Trophoblast cell (in vitro differentiated cells and primary cell): Measurements from ENCODE around the gene RAP1GAP.
"Not testable (repeated sequence)": the region's sequence is repeated elsewhere in the genome, so short reads cannot be mapped to it uniquely, and the experiment has no call there.

Experiments used
- DNase-seq, 2 donors: peaks; one replicate each; pipeline ENCODE4 v3.0.0-alpha.2; 2016
- H2AFZ ChIP-seq: 2 replicates; pipeline ENCODE4 v1.6.1; 2013; ENCODE audit warnings: low read length, moderate library complexity, mild to moderate bottlenecking; ENCODE audit not compliant: insufficient read depth, poor library complexity
- H2AK5ac ChIP-seq: 2 replicates; pipeline ENCODE4 v1.6.1; 2013; ENCODE audit warnings: mild to moderate bottlenecking, low read length
- H2BK120ac ChIP-seq: 2 replicates; pipeline ENCODE4 v1.6.1; 2013; ENCODE audit warnings: low read length, mild to moderate bottlenecking, moderate library complexity; ENCODE audit not compliant: insufficient read depth, poor library complexity
- H2BK12ac ChIP-seq: 2 replicates; pipeline ENCODE4 v1.6.1; 2013; ENCODE audit warnings: mild to moderate bottlenecking, low read length, moderate library complexity
- H2BK5ac ChIP-seq: 2 replicates; pipeline ENCODE4 v1.6.1; 2013; ENCODE audit warnings: low read length, low read depth, moderate library complexity, mild to moderate bottlenecking; ENCODE audit not compliant: poor library complexity
- H3K14ac ChIP-seq: 2 replicates; pipeline ENCODE4 v1.6.1; 2013; ENCODE audit warnings: mild to moderate bottlenecking, low read length
- H3K18ac ChIP-seq: 2 replicates; pipeline ENCODE4 v1.6.1; 2013; ENCODE audit warnings: mild to moderate bottlenecking, low read length
- H3K23ac ChIP-seq: 2 replicates; pipeline ENCODE4 v1.6.1; 2013; ENCODE audit warnings: low read length
- H3K27ac ChIP-seq: 2 replicates; pipeline ENCODE4 v1.5.1; 2013; ENCODE audit warnings: low read depth, mild to moderate bottlenecking, inconsistent platforms, low read length, moderate library complexity
- H3K27me3 ChIP-seq: 2 replicates; pipeline ENCODE4 v1.6.1; 2013; ENCODE audit warnings: inconsistent platforms, mild to moderate bottlenecking, low read length, moderate library complexity; ENCODE audit not compliant: insufficient read depth
- H3K36me3 ChIP-seq, 2 experiments: 1 replicate in 1 of 2; 2 replicates in 1 of 2; pipeline ENCODE4 v1.6.1; 2013; ENCODE audit warnings: low read length in 2 of 2, mild to moderate bottlenecking in 2 of 2, moderate library complexity in 1 of 2; ENCODE audit not compliant: insufficient read depth in 2 of 2, control insufficient read depth in 1 of 2
- H3K4ac ChIP-seq: 2 replicates; pipeline ENCODE4 v1.6.1; 2013; ENCODE audit warnings: low read depth, mild to moderate bottlenecking, low read length, moderate library complexity
- H3K4me1 ChIP-seq, 2 experiments: 1 replicate in 1 of 2; 2 replicates in 1 of 2; pipeline ENCODE4 v1.6.1; 2013; ENCODE audit warnings: low read length in 2 of 2, mild to moderate bottlenecking in 2 of 2, moderate library complexity in 1 of 2; ENCODE audit not compliant: insufficient read depth in 2 of 2, control insufficient read depth in 1 of 2
- H3K4me2 ChIP-seq: 2 replicates; pipeline ENCODE4 v1.6.1; 2013; ENCODE audit warnings: inconsistent platforms, mild to moderate bottlenecking, low read length, moderate library complexity
- H3K4me3 ChIP-seq: 2 replicates; pipeline ENCODE4 v1.5.1; 2013; ENCODE audit warnings: mild to moderate bottlenecking, low read depth, low read length, inconsistent platforms
- H3K79me1 ChIP-seq: one replicate; pipeline ENCODE4 v1.6.1; 2013; ENCODE audit warnings: low read length
- H3K79me2 ChIP-seq: 2 replicates; pipeline ENCODE4 v1.6.1; 2013; ENCODE audit warnings: low read length, mild to moderate bottlenecking; ENCODE audit not compliant: control insufficient read depth, insufficient read depth, poor library complexity
- H3K9ac ChIP-seq: 2 replicates; pipeline ENCODE4 v1.6.1; 2013; ENCODE audit warnings: mild to moderate bottlenecking, low read length
- H3K9me3 ChIP-seq: 2 replicates; pipeline ENCODE4 v1.6.1; 2013; ENCODE audit warnings: low read depth, mild to moderate bottlenecking, control low read depth, inconsistent platforms, low read length; ENCODE audit not compliant: insufficient read depth
- H4K12ac ChIP-seq: 2 replicates; pipeline ENCODE4 v1.6.1; 2013; ENCODE audit warnings: low read depth, mild to moderate bottlenecking, low read length, moderate library complexity
- H4K8ac ChIP-seq: 2 replicates; pipeline ENCODE4 v1.6.1; 2013; ENCODE audit warnings: low read depth, mild to moderate bottlenecking, low read length, moderate library complexity
- H4K91ac ChIP-seq: one replicate; pipeline ENCODE4 v1.6.1; 2013; ENCODE audit warnings: low read depth, mild to moderate bottlenecking, low read length, moderate library complexity
- WGBS: extraction: QIAGEN DNeasy Blood & Tissue Kit; methylation state at CpG from one replicate; pipeline ENCODE4 v1.1.7; 2013; ENCODE audit warnings: missing lambda C conversion rate; ENCODE audit not compliant: insufficient read length, insufficient coverage; ENCODE audit errors: extremely low coverage; 5-methylcytosine and 5-hydroxymethylcytosine counted together

Gene RAP1GAP

GRCh38 chr1:21631944-21632887 is 36.9 kb downstream of the RAP1GAP start:
- Histone ChIP-seq H3K79me2 (no peaks in the 10 kb centered on the region), H2AFZ (no peak overlapping the region), H4K12ac (no peak overlapping the region), H3K4me3 (peak overlapping the region; percentile 59), H2BK12ac (no peak overlapping the region), H3K79me1 (no peaks in the 10 kb centered on the region), H3K14ac (no peak overlapping the region), H3K9me3 (peaks cover 3% of the 10 kb centered on the region), H2BK120ac (no peak overlapping the region), H3K4ac (no peak overlapping the region), H2AK5ac (no peak overlapping the region), H3K36me3 (no peaks in the 10 kb centered on the region), H3K4me2 (no peak overlapping the region), H3K18ac (no peak overlapping the region), H3K23ac (no peak overlapping the region), H3K4me1 (peaks cover 4 to 11% of the 10 kb centered on the region in 2 experiments), H3K27me3 (no peaks in the 10 kb centered on the region), H4K8ac (no peak overlapping the region), H2BK5ac (no peak overlapping the region), H3K27ac (no peak overlapping the region), H3K9ac (no peak overlapping the region), H4K91ac (no peak overlapping the region)
- no peak for DNase-seq
- no CpG with 5 or more reads among the region's 19 CpGs for WGBS

DNA sequence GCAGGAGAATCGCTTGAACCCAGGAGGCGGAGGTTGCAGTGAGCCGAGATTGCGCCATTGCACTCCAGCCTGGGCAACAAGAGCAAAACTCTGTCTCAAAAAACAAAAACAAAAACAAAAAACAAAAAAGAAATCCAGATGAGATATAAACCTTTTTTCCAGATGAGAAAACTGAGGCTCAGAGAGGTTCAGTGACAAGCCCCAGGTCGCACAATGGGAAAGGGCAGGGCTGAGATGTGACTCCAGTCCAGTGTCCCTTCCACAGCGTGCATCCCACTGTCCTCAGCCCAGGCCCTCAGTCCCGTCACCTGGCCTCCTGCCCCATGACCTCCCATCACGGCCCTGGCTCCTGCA is 37.6 kb downstream of the RAP1GAP start:
- H3K4me2 ChIP-seq, H4K91ac ChIP-seq, H3K18ac ChIP-seq, H2AFZ ChIP-seq, H3K23ac ChIP-seq, H4K8ac ChIP-seq, H3K79me2 ChIP-seq, H3K79me1 ChIP-seq, H2AK5ac ChIP-seq, DNase-seq, H3K14ac ChIP-seq, H3K4ac ChIP-seq, H3K9me3 ChIP-seq, H3K27ac ChIP-seq, H3K36me3 ChIP-seq, H3K27me3 ChIP-seq, H2BK5ac ChIP-seq, H4K12ac ChIP-seq, H3K9ac ChIP-seq, H2BK12ac ChIP-seq, H2BK120ac ChIP-seq: not testable (repeated sequence)
- Histone ChIP-seq H3K4me1 (peaks cover 11 to 17% of the 10 kb centered on the region in 2 experiments), H3K4me3 (peak overlapping the region; percentile 59)
- no CpG with 5 or more reads among the region's 8 CpGs for WGBS

- Histone ChIP-seq H3K9me3 (peaks cover 3% of the 10 kb centered on the region), H4K12ac (no peak overlapping the region), H3K9ac (no peak overlapping the region), H3K27ac (no peak overlapping the region), H2BK12ac (no peak overlapping the region), H2AFZ (no peak overlapping the region), H3K23ac (no peak overlapping the region), H4K8ac (no peak overlapping the region), H3K36me3 (no peaks in the 10 kb centered on the region), H3K4me2 (no peak overlapping the region), H2BK120ac (no peak overlapping the region), H3K4ac (no peak overlapping the region), H3K4me3 (no peak overlapping the region), H3K4me1 (peaks cover 13 to 19% of the 10 kb centered on the region in 2 experiments), H3K27me3 (no peaks in the 10 kb centered on the region), H2BK5ac (no peak overlapping the region), H3K18ac (no peak overlapping the region), H3K79me1 (peaks cover 2% of the 10 kb centered on the region), H3K14ac (no peak overlapping the region), H4K91ac (no peak overlapping the region), H2AK5ac (no peak overlapping the region), H3K79me2 (no peaks in the 10 kb centered on the region)
- no CpG with 5 or more reads among the region's 13 CpGs for WGBS
- DNase-seq, result no peak
These were observed 38.4 kb downstream of the RAP1GAP start for GRCh38 chr1:21630571-21631343.

- no peak overlapping the region for H3K14ac ChIP-seq
- peaks cover 3% of the 10 kb centered on the region for H3K9me3 ChIP-seq
- H4K12ac ChIP-seq, result no peak overlapping the region
- H3K79me1 ChIP-seq, result peaks cover 2% of the 10 kb centered on the region
- no peak overlapping the region for H3K18ac ChIP-seq
- no peak for DNase-seq
- H2AK5ac ChIP-seq, result no peak overlapping the region
- no peak overlapping the region for H2BK5ac ChIP-seq
- no peaks in the 10 kb centered on the region for H3K27me3 ChIP-seq
- no peak overlapping the region for H3K4ac ChIP-seq
- no peak overlapping the region for H3K4me3 ChIP-seq
- H2BK120ac ChIP-seq, result no peak overlapping the region
- no CpG with 5 or more reads among the region's 4 CpGs for WGBS
- H3K27ac ChIP-seq, result no peak overlapping the region
- H4K8ac ChIP-seq, result no peak overlapping the region
- H4K91ac ChIP-seq, result no peak overlapping the region
- no peak overlapping the region for H3K23ac ChIP-seq
- H3K4me1 ChIP-seq, result peaks cover 13 to 19% of the 10 kb centered on the region in 2 experiments
- H3K79me2 ChIP-seq, result no peaks in the 10 kb centered on the region
- H3K9ac ChIP-seq, result no peak overlapping the region
- H2AFZ ChIP-seq, result no peak overlapping the region
- H3K4me2 ChIP-seq, result no peak overlapping the region
- H2BK12ac ChIP-seq, result no peak overlapping the region
- H3K36me3 ChIP-seq, result no peaks in the 10 kb centered on the region
These were observed 39.2 kb downstream of the RAP1GAP start for GRCh38 chr1:21629971-21630370.
